ENCODE measurements around the gene MTMR12.
"Not testable (repeated sequence)": the region's sequence is repeated elsewhere in the genome, so short reads cannot be mapped to it uniquely, and the experiment has no call there.

MTMR12 gene

GRCh38 chr5:32230356-32231099, 82.2 kb downstream of the MTMR12 start:
- no peak for DNase-seq

GRCh38 chr5:32229586-32229985, 83.2 kb downstream of the MTMR12 start:
- DNase-seq = no peak

DNA sequence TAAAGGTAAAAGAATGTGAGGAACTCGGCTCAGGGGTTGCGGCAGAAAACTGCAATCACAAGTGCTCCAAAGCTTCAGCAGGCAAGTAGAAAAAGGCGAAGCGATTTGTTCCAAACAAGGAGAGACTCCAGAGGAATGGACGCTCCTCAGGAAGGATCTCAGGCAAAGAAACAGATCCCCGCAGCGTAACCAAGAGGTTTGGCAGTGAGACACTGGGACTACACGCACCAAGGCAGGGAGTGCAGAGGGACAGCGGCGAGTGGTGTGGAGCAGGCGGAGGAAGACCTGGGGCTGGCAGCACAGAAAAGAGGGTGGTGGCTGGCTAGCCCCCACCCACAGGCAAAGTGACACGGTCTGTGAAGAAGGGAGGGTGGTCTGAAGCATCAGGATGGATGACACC, 83.9 kb downstream of the MTMR12 start:
- DNase-seq = no peak

- DNase-seq = no peak
Measured at GRCh38 chr5:32225445-32225844, 87.3 kb downstream of the MTMR12 start.

GRCh38 chr5:32223972-32224609, 88.6 kb downstream of the MTMR12 start:
- no peak for DNase-seq

GRCh38 chr5:32222723-32223470, 89.8 kb downstream of the MTMR12 start:
- no peak for DNase-seq

DNA sequence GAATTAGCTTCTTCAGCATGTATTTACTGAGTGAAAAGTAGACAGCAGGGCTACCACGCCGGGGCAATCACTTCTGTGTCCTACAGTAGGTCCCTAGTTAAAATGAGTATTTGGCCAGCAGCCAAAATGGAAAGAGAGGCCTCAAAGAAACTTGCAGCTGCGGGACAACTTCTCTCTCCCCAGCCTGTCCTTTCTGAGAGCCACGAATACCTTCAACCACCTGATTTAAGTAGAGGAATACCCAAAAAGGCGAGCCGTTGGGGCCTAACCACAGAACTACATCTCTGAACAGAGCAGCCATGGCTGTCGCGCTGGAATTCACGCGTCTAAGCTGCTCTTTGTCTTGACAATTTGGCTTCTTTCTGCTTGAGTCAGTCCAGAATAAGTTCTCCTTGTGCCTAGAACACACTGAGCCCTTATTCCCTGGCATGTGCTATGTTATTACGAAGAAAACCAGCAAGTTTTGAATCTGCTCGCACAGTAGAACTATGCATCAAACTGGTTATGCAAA, 94.8 kb downstream of the MTMR12 start:
- no peak for DNase-seq

- DNase-seq = not testable (repeated sequence)
Measured at GRCh38 chr5:32214344-32214743, 98.4 kb downstream of the MTMR12 start.

DNA sequence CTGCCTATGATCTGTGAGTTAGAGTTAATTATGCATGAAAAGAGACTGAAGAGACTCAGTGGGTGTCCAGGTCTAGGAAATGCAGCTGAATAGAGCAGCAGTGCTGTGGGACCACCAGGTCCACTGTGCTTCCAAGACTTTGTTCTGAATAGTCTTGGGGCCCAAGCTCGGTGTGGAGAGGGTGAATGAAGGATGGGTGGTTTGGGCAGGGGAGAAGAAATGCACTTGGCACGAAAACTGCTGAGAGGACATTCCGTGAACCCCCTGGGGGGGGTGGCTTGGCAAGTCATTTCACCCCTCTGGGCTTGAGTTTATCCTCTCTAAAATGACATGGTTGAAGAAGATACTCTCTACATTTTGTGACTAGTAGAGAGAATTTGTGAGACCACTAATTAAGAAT, 102.6 kb downstream of the MTMR12 start:
- no peak for DNase-seq

DNA sequence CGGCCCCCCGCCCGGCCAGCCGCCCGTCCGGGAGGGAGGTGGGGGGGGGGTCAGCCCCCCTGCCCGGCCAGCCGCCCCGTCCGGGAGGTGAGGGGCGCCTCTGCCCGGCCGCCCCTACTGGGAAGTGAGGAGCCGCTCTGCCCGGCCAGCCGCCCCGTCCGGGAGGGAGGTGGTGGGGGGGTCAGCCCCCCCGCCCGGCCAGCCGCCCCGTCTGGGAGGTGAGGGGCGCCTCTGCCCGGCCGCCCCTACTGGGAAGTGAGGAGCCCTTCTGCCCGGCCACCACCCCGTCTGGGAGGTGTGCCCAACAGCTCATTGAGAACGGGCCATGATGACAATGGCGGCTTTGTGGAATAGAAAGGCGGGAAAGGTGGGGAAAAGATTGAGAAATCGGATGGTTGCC, 103.9 kb downstream of the MTMR12 start:
- DNase-seq = not testable (repeated sequence)

- no peak for DNase-seq
Measured at GRCh38 chr5:32207355-32207634, 105.4 kb downstream of the MTMR12 start.

GRCh38 chr5:32206509-32207354, 106.0 kb downstream of the MTMR12 start:
- no peak for DNase-seq

DNA sequence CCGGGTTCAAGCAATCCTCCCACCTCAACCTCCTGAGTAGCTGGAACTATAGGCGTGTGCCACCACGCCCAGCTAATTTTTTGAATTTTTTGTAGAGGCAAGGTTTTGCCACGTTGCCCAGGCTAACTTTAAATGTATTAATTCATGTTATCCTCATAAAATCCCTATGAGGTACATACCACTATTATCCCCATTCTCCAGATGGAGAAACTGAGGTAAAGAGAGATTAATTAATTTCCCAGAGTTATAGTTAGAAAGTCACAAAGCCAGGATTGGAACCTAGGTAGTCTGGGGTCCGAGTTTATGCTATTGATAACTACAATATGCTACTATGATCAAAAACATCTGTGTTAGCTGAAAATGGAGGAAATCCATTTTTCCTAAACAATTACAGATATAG, 106.7 kb downstream of the MTMR12 start:
- DNase-seq = no peak

- DNase-seq = no peak
Measured at GRCh38 chr5:32202394-32202793, 110.3 kb downstream of the MTMR12 start.

DNA sequence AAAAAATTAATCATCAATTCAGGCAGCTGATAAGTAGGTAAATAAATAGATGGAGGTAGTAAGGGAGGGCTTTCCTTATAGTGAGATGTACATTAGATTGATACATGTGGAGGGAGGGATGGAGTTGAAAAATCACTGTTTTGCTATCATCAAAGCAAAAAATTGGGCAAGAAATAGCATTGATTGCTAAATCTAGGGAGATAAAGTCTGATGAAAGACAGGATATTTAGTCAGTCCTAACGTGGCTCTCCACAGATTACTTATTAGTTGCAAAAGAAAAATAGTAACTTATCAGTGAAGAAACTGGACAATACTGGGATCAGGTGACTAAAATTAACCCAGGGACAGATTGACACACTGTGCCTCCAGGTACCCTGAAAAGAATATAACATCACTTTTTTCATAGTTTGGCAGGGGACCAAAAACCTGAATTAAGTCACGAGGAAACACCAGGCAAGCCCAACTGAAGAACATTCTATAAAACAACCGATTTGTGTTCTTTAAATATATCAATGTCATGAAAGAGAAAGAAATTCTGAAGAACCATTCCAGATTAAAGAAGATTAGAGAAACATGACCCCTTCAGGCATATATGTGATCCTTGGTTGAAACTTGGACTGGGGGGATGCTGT, 111.5 kb downstream of the MTMR12 start:
- no peak for DNase-seq

DNA sequence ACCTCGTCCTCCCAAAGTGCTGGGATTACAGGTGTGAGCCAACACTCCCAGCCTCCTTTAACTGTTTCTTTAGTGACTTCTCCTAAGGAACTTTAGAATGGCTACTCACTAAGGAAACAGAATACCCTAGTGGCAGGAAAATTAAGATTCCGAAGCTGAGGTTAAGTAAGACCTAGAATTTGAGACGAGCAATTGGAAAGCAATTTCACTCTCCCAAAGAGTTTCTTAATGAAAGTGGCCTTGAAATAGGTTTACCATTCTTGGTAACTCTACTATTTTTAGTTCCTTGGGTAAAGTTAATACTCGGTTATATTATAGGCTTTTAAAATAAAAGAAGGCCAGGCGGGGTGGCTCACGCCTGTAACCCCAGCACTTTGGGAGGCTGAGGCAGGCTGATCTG, 115.7 kb downstream of the MTMR12 start:
- DNase-seq = no peak

- no peak for DNase-seq
Measured at GRCh38 chr5:32195265-32195664, 117.5 kb downstream of the MTMR12 start.

DNA sequence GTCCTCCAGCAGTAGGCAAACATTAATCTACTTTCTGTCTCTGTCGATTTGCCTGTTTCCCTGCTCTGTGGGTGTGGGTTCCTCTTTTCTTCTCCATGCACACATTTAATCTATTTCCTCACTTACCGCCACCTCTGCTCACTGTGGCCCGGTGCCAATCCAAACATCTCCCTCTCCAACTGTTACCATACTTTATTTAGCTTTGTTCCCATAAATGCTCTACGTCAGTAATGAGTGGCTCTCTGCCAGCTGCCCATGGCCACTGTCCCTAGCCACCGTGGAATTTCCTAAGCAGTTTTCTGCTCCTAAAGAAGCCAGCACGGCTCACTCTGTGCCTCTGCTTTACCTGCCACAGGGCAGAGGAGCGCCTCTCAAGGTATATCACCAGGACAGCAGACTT, 119.1 kb downstream of the MTMR12 start:
- no peak for DNase-seq

- DNase-seq = no peak
Measured at GRCh38 chr5:32190095-32190494, 122.6 kb downstream of the MTMR12 start.

GRCh38 chr5:32187675-32188074, 125.1 kb downstream of the MTMR12 start:
- DNase-seq = no peak

DNA sequence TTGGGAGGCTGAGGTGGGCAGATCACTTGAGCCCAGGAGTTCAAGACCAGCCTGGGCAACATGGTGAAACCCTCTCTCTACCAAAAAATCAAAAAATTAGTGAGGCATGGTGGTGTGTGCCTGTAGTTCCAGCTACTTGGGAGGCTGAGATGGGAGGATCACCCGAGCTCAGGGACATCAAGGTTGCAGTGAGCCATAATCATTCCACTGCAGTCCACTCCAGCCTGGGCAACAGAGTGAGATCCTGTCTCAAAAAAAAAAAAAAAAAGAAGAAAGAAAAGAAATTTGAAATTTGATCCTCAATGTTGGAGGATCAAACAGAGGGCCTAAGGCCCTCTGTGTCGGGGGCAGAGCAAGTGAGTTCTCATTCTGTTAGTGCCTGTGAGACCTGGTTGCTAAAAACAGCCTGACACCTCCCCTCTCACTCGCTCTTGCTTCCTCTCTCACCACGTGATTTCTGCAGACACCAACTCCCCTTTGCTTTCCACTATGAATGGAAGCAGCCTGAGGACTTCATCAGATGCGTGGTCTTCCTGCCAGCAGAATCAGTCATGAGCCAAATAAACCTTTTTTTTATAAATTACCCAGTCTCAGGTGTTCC, 130.2 kb downstream of the MTMR12 start:
- DNase-seq = no peak
